Bone marrow (tissue), 2 donors: ENCODE measurements around the gene PCDH19.
A peak's percentile ranks its signal among the peaks of the same experiment; 100 is the strongest.
"Not testable (repeated sequence)": the region's sequence is repeated elsewhere in the genome, so short reads cannot be mapped to it uniquely, and the experiment has no call there.

Source experiments
- DNase-seq, 2 donors: peaks; one replicate each; lab custom pipeline; 2025; lab: John Stamatoyannopoulos, UW

PCDH19 gene, protein sequence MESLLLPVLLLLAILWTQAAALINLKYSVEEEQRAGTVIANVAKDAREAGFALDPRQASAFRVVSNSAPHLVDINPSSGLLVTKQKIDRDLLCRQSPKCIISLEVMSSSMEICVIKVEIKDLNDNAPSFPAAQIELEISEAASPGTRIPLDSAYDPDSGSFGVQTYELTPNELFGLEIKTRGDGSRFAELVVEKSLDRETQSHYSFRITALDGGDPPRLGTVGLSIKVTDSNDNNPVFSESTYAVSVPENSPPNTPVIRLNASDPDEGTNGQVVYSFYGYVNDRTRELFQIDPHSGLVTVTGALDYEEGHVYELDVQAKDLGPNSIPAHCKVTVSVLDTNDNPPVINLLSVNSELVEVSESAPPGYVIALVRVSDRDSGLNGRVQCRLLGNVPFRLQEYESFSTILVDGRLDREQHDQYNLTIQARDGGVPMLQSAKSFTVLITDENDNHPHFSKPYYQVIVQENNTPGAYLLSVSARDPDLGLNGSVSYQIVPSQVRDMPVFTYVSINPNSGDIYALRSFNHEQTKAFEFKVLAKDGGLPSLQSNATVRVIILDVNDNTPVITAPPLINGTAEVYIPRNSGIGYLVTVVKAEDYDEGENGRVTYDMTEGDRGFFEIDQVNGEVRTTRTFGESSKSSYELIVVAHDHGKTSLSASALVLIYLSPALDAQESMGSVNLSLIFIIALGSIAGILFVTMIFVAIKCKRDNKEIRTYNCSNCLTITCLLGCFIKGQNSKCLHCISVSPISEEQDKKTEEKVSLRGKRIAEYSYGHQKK (N-terminal part only)

DNA sequence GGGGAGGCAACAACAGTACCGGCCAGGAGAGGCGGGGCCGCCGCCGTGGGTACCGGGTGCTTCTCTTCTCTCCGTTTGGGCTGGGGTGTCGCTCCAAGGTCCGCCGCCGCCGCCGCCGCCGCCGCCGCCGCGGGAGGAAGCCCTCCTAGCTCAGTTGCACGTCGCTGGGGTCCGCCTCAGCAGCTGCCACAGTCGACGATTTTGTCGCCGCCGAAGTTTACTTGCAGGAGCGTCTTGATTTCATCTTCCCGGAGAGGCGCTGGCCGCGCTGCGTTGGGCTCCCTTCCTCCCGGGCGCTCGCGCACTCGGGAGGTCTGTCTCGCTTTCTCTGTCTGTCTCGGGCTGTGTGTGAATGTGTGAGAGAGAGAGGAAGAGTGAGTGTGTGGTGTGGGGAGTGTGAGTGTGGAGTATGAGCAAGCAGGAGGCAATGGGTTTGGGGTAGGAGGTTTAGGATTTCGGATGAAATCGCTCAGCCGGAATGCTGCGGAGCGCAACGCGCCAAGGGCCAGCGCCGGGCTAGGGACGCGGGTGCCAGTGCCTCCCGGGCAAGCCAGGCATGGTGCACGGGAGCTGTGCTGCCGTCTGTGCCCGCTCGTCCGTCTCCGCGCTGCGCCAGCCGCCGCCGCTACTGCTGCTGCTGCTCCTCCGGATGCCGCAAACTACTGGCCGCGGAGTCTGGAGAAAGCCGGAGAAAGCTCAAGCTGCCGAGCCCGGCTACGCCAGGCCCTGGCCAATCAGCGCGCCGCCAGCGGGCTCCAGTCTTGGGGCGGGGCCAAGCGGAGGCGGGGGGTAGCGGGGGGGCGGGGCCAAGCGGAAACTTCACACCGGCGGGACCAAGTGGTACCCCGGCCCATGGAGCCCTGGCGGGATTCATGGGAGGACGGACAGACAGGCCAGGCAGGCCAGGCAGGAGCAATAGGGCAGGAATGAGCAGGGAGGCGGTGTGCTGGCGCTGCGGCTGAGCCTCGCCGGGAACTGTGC, at the start of gene PCDH19:
Gene PCDH19, minus strand, starts transcription at position 664 of the 981 bp plus-strand sequence. CDS start 1,676 bp downstream, outside the sequence.
- no peak for DNase-seq

DNA sequence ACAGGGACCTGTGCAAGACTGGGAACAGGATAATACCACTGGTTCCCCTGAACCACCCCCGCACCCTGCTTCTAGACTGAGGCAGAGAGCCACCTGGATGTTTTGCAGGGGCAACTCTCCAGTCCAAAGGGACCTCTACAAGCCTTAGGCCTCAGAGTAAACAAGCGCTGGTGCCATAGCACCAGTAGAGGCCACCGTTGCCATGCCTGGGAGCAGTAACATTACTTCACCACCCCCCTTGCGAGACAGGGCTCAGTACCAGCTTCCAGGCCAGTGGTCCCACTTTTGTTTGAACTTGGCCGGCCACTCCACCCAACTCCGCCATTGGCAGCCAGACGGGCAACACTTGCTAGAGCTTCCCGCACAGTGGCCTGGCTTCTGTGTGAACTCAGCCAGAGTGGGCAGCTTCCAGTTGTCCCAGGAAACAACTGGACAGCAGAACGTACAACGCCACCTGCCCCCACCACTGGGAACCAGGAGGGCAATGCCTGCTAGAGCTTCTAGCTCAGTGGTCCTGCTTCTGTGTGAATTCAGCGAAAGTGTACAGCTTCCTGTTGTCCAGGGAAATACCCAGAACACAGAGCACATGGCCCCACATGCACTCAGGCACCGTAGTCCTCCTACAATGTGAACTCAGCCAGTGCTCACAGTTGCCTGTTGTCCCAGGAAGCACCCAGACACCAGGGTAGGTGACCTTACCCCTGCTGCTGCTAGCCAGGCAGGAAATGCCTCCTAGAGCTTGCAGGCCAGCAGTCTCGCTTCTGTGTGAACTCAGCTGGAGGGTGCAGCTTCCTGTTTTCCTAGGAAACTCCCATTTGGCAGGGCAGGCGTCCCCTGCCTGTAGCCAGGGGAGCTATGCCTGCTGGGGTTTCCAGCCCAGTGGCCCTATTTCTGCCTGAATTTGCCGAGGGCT, 39.9 kb upstream of the PCDH19 start:
- DNase-seq: no peak

DNA sequence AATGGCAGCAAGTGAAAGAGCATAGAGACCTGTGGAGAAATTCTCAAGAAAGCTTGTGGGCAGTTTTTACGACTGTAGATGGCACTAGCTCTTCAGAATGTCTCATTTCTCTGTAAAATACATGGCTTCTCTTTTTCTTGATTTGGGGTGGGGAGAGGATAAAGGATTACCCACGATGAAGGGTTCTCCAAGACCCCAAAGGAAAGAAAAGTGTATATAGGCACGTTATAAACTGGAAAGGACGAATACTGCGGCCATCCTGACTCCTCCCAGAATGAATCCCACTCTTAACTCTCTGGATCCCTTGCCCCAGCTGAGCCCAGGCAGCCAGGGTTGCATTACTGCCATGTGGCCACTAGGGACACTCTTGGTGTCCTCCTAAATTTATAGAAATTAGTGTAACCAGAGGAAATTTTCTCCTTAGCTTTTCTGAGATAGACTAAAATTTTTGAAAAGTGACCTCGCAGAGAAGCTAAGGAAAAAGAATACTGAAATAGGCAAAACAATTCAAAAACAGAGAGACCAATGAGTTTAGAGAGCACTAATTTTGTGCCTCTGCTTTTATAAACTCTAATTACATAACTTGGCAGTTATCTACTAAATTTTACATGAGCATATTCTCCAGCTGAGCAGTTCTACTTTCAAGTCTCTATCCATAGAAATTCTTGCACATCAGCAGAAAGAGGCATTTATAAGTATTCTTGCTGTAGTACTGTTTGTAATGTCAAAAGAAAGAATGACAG, 37.8 kb upstream of the PCDH19 start:
- no peak for DNase-seq

DNA sequence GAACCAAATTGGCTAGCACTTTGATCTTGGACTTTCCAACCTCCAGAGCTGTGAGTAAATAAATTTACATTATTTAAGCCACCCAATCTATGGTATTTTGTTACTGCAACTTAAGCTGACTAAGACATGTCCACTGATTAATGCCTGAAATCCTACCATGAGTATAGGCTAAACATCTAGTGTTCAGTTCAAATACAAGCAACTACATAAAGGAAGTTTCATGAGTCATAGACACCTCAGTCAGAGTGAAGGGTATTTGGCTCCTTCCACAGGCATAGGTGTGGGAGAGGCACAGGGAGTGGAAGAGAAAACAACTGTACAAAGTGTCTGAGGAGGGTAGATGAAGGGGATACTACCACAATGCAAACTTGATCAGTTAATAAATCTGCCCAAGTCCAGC, 35.5 kb upstream of the PCDH19 start:
- DNase-seq: no peak

DNA sequence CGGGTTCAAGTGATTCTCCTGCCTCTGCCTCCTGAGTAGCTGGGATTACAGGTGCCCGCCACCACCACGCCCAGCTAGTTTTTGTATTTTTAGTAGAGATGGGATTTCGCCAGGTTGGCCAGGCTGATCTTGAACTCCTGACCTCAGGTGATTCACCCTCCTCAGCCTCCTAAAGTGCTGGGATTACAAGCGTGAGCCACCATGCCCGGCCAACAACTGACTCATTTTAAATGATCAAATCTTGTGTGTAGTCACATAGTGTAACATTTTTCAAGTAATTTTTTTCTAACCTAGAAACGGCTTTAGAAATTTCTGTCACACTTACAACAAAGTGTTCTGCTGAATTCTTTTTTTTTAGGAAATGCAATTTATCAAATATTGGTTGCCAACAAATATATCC, 31.2 kb upstream of the PCDH19 start:
- not testable (repeated sequence) for DNase-seq

DNA sequence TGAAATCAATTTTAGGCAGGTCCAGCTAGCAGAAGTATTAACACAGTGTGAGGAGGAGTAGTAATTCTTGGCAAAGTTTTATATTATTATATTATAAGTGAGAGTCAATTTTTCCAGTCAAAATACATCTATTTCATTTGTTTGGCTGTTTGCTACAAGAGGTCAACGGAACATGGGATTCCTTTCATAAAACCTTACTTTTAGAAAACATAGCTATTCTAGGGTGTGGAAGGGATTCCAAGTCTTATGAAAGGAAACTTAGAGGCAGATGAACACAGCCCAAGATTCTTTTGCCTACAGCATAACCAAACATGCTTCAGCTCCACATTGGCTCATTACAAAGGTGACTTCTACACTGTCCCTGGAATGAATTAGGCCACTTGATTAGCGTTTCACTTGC, 29.9 kb upstream of the PCDH19 start:
- DNase-seq: no peak

DNA sequence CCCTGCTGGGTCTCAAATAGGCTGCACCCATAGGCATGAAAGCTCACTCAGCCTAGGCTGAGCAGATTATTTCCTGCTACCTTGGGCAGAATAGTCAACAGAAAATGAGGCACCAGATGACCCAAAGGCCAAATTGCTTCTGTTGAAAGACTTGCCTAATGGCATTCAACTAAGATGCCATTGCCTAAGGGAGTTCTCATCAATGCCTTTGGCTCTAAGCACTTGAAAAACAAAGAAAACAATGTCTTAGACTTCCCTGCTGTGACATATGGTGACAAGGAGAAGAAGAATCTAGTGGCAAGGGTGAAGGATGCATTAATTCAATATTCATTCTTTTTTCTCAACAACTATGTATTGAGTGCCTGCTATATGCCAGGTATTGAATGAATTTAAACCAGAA, 25.7 kb upstream of the PCDH19 start:
- DNase-seq: no peak

DNA sequence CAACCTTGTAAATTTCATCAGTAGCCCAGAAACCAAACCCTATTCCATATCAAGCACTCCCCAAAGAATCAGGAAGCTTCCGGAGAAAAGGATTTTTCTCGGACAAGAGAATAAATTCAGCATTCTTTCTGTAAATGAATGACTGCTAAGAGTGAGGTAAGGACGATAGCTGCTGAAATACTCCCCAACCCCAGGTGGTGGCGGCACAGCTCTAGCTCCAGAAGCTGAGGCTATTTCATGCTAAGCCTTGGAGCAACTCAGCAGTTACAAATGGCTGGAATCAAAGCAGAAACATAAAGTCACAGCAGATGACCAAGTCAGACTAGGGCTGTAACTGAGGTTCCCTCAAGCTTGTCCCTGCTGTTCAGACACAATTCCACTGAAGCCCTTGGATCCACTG, 13.9 kb upstream of the PCDH19 start:
- no peak for DNase-seq

DNA sequence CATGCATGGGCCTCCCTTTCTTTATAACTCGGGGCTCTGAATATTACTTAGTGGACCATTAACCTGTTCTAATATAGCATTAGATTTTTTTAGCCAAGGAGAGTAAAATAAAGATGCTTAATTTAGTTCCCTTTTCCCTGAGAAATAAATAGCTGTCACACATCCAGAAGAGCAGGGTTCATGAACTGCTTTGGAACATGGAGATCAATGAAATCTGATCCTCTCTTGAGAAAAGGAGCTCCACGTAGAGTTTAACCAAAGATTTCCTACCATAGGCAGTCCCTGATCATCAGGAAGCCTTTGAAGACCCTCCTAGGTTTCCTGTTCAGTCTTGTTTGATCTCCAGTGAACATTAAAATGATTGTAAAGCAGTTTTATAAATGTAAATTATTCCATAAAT, 8.5 kb upstream of the PCDH19 start:
- no peak for DNase-seq

DNA sequence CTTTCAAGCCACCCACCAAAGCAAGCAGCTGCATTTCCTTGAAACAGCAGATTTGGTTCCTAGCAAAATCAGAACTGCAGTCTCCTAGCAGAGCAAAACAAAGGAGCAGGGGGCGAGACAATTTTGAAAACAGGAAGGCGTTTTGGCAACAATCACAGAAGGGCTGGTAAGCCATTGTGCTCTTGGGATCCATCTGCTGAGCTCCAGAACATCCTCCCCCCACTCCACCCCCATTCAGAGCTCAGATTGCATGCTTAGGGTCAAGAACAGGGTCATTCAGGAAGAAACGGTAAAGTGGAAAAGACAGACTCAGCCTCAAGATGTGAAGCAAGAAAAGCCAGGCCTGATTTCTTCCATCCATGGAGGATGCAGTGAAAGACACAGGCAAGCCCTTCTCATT, 7.6 kb upstream of the PCDH19 start:
- no peak for DNase-seq

DNA sequence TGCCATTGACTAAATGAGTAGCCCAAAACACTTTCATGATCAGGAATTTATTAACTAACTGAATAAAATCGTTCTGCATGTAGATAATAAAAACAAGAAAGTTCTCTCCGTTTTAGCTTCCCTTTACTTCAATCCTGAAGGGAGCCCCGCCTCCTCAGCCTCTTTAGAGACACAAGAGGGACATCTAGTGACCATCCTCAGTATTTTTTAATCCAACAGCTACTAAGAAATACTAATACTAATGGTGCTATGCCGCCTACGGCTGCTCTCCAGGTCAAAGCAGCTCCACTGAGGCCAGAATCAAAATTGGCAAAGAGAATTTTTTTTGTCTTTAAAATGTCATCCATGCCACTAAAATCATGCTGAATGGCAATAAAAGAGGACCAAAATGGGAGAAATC, 3.2 kb upstream of the PCDH19 start:
- peak in 1 of 2 donors; percentile 29 for DNase-seq

DNA sequence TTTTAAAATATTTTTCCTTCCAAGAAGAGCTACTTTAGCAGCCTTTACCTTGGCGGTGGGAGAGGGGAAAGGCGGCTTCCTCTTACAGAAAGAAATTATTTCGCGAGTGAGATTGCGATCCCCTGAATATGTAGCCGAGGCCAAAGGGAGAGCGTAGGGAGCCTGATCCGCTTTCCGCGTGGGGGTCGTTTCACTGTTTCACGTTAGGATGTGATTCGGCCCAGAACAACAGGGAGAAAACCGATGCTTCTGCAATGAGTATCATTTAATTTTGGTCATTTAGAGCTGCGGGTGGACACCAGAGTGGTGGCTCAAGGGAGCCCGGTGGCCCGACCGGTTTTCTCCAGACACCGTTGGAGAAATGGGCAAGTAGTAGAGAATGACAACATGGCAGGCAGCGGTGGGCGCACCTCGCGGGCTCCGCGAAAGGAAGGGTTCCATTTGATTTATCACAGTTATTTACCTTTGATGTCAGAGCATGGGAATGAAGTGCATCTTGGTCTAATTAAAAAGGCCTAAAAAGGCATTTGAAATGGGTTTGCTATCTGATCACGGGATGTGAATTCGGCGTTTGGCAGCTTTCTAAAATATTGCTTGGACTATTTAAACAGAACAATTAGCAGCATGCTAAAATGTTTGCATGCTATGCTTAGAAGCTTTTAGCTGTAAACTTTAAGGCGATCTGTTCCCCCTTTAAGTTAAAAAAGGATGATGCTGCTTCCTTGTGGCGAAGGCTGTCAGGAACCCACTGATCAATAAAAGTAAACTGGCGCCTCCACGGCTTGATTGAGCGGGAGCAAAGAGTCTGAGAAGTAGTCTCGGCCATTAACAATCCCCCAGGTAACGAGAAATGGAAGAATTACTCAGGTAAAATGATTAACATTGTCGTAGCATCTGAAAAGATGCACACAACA, 2.0 kb upstream of the PCDH19 start:
- DNase-seq: no peak

DNA sequence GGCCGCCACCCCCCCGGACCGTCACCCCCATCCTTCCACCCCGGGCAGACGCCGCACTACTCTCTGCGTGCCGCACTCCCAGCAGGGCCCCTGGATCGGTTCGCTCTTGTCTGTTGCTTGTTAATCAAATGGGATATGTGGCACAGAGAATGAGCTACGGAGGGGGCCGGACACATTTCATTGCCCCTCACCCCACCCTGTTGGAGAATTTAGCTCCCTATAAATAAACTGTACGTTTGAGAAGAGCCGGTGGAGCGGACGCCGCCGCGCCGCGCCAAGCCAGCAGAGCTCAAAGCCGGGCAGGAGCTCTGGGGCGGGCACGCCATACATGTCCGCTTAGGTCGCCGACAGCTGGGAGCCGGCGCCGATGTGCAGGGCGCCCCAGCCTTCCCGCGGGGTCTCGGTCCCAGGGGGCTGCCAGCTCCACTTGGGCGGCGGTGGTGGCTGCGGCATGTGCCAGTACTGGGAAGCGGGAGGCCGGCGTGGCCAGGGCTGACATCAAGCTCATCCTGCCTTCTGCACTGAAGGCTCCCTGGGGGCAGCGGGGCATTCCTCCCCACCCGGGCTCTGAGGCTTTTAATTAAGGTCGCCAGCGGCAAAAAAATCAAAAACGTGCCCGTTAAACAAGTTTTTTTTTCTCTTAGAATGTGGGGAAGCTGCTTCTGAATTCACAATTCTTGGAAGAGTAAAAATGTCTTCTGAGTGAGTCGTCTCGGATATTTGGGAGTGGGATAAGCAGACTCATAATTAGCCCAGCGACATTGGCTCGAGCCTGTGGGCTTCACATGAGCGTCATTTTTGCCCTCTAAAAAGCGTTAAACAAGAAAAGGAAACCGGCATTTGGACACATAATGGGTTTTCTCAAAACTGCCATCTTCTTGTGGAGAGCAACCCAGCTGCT, 1.1 kb upstream of the PCDH19 start:
- DNase-seq: no peak

DNA sequence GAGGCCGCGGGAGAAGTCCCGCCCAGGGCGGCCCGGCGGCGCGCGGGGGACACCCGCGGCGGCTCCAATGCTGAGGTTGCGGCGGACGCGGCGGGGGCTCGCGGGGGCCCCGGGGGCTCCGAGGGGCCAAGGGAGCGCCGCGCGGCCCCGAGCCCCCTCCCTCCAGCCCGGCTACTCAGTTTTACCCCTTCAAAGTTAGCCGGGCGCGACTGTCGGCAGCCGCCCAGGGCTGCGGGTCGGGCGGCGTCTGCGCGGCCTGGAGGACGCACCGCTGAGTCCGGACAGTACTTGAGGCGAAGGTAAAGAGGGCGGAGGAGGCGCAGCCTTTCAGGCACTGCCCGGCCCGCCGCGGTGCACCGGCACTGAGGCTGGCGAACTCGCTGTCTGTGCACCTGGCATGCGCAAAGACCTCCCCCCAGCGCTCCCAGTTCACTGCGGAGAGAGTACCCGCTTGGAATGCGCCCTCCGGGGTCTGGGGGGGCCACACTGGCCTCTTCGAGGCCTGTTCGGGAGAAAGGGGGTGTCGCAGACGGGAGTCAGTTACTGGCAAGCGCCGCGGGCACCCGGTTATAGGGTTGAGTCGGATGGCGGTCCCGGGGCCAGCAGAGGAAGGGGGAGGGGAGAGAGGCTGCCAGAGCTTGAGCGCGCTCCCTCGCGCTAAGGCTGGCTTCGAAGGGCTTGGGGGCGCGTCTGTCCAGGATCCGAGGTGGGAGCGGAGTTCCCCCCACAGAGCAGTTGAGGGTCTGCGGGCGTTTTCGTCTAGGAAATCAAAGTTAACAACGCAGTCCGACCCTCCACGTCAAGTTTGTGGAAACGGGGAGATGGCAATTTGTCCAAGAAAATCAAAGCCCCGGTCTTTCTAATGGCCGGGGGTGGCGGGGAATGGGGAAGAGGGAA, 1.1 kb downstream of the PCDH19 start:
- DNase-seq: no peak

DNA sequence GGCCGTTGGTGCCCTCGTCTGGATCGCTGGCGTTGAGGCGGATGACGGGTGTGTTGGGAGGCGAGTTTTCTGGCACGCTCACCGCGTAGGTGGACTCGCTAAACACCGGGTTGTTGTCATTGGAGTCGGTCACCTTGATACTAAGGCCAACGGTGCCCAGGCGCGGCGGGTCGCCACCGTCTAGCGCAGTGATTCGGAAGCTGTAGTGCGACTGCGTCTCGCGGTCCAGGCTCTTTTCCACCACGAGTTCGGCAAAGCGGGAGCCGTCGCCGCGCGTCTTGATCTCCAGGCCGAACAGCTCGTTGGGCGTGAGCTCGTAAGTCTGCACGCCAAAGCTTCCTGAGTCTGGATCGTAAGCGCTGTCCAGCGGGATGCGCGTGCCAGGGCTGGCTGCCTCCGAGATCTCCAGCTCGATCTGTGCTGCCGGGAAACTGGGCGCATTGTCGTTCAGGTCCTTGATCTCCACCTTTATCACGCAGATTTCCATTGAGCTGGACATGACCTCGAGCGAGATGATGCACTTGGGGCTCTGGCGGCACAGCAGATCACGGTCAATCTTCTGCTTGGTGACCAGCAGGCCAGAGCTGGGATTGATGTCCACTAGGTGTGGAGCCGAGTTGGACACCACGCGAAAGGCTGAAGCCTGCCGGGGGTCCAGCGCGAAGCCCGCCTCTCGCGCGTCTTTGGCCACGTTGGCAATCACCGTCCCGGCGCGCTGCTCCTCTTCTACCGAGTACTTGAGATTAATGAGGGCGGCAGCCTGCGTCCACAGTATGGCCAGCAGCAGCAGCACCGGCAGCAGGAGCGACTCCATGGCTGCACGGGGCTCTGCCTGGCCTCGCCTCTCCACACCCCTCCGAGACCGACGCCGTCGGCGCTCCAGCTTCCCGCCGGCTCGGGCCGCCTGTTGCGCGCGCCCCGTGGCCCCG, 2.0 kb downstream of the PCDH19 start:
- no peak for DNase-seq
